WTC11 (cell line): ENCODE measurements around the gene MAP2K1. TPM values are rescaled to one million over a fixed set of nuclear protein-coding genes. Genes with fewer than 3 reads are reported as not detected.

Experiments used
- ATAC-seq: fragments of 200-7000 bp; cut with Tn5 transposase; 2 replicates; pipeline ENCODE4 v1.10.0; 2021; ENCODE audit warnings: mild to moderate bottlenecking, moderate library complexity
- CTCF ChIA-PET: fragments of 300-600 bp; sonication (Branson Sonifier 250); formaldehyde crosslinking; loops from one replicate; lab custom pipeline; 2021; ENCODE audit warnings: antibody characterized with exemption; lab: Charles Lee
- POLR2A ChIA-PET: fragments of 350-600 bp; sonication (Branson Sonifier 250); formaldehyde crosslinking; loops from one replicate; lab custom pipeline; 2021; ENCODE audit warnings: antibody characterized with exemption; lab: Charles Lee
- DNase-seq: peaks from one replicate; pipeline ENCODE4 v3.0.0; 2021; ENCODE audit warnings: low spot score
- H3K27ac Mint-ChIP-seq: 2 replicates; pipeline ENCODE4 v1.8.0; 2021; ENCODE audit warnings: mixed read lengths
- H3K27me3 Mint-ChIP-seq: 2 replicates; pipeline ENCODE4 v1.8.0; 2021; ENCODE audit warnings: low read depth, mild to moderate bottlenecking, moderate library complexity, mixed read lengths
- H3K36me3 Mint-ChIP-seq: 2 replicates; pipeline ENCODE4 v1.8.0; 2021; ENCODE audit warnings: mixed read lengths
- H3K4me1 Mint-ChIP-seq: 2 replicates; pipeline ENCODE4 v1.8.0; 2022; ENCODE audit warnings: mixed read lengths
- H3K4me3 Mint-ChIP-seq: 2 replicates; pipeline ENCODE4 v1.8.0; 2021; ENCODE audit warnings: mild to moderate bottlenecking, moderate library complexity, mixed read lengths
- H3K9me3 Mint-ChIP-seq: 2 replicates; pipeline ENCODE4 v1.8.0; 2021; ENCODE audit warnings: mixed read lengths
- CREB1 ChIP-seq: sonication (generic); formaldehyde crosslinking; IDR thresholded peaks from 2 replicates; pipeline ENCODE4 v1.8.0; 2023; ENCODE audit warnings: mild to moderate bottlenecking, missing genetic modification reagents
- ESRRA ChIP-seq: sonication (generic); formaldehyde crosslinking; IDR thresholded peaks from 2 replicates; pipeline ENCODE4 v1.8.1; 2022; ENCODE audit warnings: mild to moderate bottlenecking, missing genetic modification reagents, borderline replicate concordance
- ETV6 ChIP-seq: sonication (generic); formaldehyde crosslinking; IDR thresholded peaks from 2 replicates; pipeline ENCODE4 v1.8.1; 2022; ENCODE audit warnings: mild to moderate bottlenecking, missing genetic modification reagents
- MXD4 ChIP-seq: fragments of 250-450 bp; sonication (Bioruptor Pico); IDR thresholded peaks from 2 replicates; pipeline ENCODE4 v1.8.0; 2021; ENCODE audit warnings: mild to moderate bottlenecking, moderate library complexity, borderline replicate concordance
- NFE2L1 ChIP-seq: sonication (generic); formaldehyde crosslinking; IDR thresholded peaks from 2 replicates; pipeline ENCODE4 v1.8.1; 2023; ENCODE audit warnings: missing genetic modification reagents
- NR1H2 ChIP-seq: sonication (generic); formaldehyde crosslinking; IDR thresholded peaks from 2 replicates; pipeline ENCODE4 v1.9.0; 2021; ENCODE audit warnings: mild to moderate bottlenecking, moderate library complexity, missing genetic modification reagents
- RORB ChIP-seq: fragments of 250-450 bp; sonication (Bioruptor Pico); IDR thresholded peaks from 2 replicates; pipeline ENCODE4 v1.9.0; 2021; ENCODE audit warnings: mild to moderate bottlenecking
- TP53 ChIP-seq: sonication (generic); formaldehyde crosslinking; IDR thresholded peaks from 2 replicates; pipeline ENCODE4 v1.8.1; 2023; ENCODE audit warnings: mild to moderate bottlenecking, missing genetic modification reagents
- total RNA-seq: library from RNA; stranded (reverse); gene quantifications from 3 replicates; pipeline ENCODE4 v1.2.3, GENCODE V29; 2021
- TF ChIP-seq, protein P1 (sequence below): sonication (generic); formaldehyde crosslinking; IDR thresholded peaks from 2 replicates; pipeline ENCODE4 v1.8.0; 2023; ENCODE audit warnings: missing genetic modification reagents, mild to moderate bottlenecking, borderline replicate concordance
- TF ChIP-seq, protein P2 (sequence below): sonication (generic); formaldehyde crosslinking; IDR thresholded peaks from 2 replicates; pipeline ENCODE4 v1.8.0; 2022; ENCODE audit warnings: mild to moderate bottlenecking, missing genetic modification reagents
- TF ChIP-seq, protein P3 (sequence below): sonication (generic); formaldehyde crosslinking; IDR thresholded peaks from 2 replicates; pipeline ENCODE4 v1.8.0; 2023; ENCODE audit warnings: missing genetic modification reagents
- TF ChIP-seq, protein P4 (sequence below): sonication (generic); formaldehyde crosslinking; IDR thresholded peaks from 2 replicates; pipeline ENCODE4 v1.8.1; 2023; ENCODE audit warnings: mild to moderate bottlenecking, missing genetic modification reagents, moderate library complexity
- TF ChIP-seq, protein P5 (sequence below): sonication (generic); formaldehyde crosslinking; IDR thresholded peaks from 2 replicates; pipeline ENCODE4 v1.8.1; 2022; ENCODE audit warnings: mild to moderate bottlenecking, missing genetic modification reagents, moderate library complexity, borderline replicate concordance
- TF ChIP-seq, protein P6 (sequence below): sonication (generic); formaldehyde crosslinking; IDR thresholded peaks from 2 replicates; pipeline ENCODE4 v1.8.1; 2022; ENCODE audit warnings: low read depth, missing genetic modification reagents, borderline replicate concordance

MAP2K1 gene
- total RNA-seq, 1 experiment from 2014 or later: 93.0 TPM

DNA sequence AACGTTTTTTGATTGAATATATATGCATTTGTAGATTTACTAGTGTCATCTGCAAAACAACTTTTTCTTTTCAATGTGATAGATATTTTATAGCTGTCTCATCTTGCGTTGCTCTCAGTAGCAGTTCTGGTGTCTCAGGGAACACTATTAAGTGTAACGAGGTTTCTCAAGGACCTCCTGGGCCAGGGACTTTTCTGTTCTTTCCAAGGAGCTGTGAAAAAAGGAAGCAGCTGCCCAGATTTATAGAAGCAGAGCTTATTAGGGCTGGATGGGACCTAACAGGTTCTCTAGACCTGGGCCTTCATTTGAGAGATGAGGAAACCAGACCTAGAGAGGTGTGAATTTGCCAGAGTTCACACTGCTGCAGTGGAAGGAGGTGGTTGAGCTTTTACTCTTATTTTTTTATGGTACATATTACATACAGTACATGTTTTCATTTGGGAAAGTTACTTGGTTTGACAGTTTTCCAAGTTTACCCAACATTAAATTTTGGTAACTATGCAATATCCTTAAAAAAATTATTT lies 16.1 kb downstream of the MAP2K1 start (continued):
- TF ChIP-seq, protein P1, sequence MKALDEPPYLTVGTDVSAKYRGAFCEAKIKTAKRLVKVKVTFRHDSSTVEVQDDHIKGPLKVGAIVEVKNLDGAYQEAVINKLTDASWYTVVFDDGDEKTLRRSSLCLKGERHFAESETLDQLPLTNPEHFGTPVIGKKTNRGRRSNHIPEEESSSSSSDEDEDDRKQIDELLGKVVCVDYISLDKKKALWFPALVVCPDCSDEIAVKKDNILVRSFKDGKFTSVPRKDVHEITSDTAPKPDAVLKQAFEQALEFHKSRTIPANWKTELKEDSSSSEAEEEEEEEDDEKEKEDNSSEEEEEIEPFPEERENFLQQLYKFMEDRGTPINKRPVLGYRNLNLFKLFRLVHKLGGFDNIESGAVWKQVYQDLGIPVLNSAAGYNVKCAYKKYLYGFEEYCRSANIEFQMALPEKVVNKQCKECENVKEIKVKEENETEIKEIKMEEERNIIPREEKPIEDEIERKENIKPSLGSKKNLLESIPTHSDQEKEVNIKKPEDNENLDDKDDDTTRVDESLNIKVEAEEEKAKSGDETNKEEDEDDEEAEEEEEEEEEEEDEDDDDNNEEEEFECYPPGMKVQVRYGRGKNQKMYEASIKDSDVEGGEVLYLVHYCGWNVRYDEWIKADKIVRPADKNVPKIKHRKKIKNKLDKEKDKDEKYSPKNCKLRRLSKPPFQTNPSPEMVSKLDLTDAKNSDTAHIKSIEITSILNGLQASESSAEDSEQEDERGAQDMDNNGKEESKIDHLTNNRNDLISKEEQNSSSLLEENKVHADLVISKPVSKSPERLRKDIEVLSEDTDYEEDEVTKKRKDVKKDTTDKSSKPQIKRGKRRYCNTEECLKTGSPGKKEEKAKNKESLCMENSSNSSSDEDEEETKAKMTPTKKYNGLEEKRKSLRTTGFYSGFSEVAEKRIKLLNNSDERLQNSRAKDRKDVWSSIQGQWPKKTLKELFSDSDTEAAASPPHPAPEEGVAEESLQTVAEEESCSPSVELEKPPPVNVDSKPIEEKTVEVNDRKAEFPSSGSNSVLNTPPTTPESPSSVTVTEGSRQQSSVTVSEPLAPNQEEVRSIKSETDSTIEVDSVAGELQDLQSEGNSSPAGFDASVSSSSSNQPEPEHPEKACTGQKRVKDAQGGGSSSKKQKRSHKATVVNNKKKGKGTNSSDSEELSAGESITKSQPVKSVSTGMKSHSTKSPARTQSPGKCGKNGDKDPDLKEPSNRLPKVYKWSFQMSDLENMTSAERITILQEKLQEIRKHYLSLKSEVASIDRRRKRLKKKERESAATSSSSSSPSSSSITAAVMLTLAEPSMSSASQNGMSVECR (CRISPR knock-in tag): no peak
- TF ChIP-seq NFE2L1 (CRISPR knock-in tag): no peak
- TF ChIP-seq, all 79 proteins: peak for 0

DNA sequence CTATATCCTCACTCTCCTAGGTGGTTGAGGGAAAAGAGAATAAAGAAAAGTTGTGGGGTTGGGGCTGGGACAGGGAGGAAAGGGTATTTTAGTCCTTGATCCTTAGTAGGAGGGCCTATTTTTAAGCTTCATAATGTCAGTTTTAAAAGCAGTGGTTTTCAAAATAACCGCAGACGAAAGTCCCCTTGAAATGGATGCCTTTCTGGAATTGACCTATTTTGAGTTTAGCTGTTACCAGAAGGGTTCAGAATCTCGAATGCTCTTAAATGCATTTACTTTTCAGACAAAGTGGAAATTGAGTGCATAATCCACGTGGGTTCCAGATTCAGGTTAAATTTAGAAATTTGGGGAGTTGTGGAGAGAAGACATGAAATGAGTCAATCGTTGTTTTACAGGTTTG lies 16.6 kb downstream of the MAP2K1 start:
- CTCF ChIA-PET: interaction anchor here (0.5 to 6.4 kb wide), 7 partner anchors 10 to 886 kb away, joined by 3 to 50 read pairs (median 6); partner anchors contain the start of genes MAP2K1 and SNAPC5
- Mint-ChIP-seq H3K4me1 (peaks cover 82% of the 10 kb centered on the region), H3K27me3 (no peaks in the 10 kb centered on the region)

More for the DNA sequence above, 16.6 kb downstream of the MAP2K1 start:
- Mint-ChIP-seq H3K27ac (peak overlapping the region; percentile 100), H3K9me3 (no peaks in the 10 kb centered on the region; the same call in 1 of the 2 replicates), H3K36me3 (peaks cover 8% of the 10 kb centered on the region), H3K4me3 (peak overlapping the region; percentile 22; the same call in 1 of the 2 replicates)
- DNase-seq (no peak), ATAC-seq (no peak)
- TF ChIP-seq NFE2L1 (CRISPR knock-in tag) (no peak), TP53 (no peak), MXD4 (CRISPR knock-in tag) (no peak), RORB (CRISPR knock-in tag) (no peak), ETV6 (CRISPR knock-in tag) (no peak), CREB1 (CRISPR knock-in tag) (no peak), ESRRA (CRISPR knock-in tag) (no peak), NR1H2 (CRISPR knock-in tag) (no peak)
- TF ChIP-seq, protein P2, sequence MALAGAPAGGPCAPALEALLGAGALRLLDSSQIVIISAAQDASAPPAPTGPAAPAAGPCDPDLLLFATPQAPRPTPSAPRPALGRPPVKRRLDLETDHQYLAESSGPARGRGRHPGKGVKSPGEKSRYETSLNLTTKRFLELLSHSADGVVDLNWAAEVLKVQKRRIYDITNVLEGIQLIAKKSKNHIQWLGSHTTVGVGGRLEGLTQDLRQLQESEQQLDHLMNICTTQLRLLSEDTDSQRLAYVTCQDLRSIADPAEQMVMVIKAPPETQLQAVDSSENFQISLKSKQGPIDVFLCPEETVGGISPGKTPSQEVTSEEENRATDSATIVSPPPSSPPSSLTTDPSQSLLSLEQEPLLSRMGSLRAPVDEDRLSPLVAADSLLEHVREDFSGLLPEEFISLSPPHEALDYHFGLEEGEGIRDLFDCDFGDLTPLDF (CRISPR knock-in tag): no peak
- TF ChIP-seq, protein P3, sequence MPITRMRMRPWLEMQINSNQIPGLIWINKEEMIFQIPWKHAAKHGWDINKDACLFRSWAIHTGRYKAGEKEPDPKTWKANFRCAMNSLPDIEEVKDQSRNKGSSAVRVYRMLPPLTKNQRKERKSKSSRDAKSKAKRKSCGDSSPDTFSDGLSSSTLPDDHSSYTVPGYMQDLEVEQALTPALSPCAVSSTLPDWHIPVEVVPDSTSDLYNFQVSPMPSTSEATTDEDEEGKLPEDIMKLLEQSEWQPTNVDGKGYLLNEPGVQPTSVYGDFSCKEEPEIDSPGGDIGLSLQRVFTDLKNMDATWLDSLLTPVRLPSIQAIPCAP (CRISPR knock-in tag): no peak
- TF ChIP-seq, protein P4, sequence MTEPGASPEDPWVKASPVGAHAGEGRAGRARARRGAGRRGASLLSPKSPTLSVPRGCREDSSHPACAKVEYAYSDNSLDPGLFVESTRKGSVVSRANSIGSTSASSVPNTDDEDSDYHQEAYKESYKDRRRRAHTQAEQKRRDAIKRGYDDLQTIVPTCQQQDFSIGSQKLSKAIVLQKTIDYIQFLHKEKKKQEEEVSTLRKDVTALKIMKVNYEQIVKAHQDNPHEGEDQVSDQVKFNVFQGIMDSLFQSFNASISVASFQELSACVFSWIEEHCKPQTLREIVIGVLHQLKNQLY (CRISPR knock-in tag): no peak
- TF ChIP-seq, protein P5, sequence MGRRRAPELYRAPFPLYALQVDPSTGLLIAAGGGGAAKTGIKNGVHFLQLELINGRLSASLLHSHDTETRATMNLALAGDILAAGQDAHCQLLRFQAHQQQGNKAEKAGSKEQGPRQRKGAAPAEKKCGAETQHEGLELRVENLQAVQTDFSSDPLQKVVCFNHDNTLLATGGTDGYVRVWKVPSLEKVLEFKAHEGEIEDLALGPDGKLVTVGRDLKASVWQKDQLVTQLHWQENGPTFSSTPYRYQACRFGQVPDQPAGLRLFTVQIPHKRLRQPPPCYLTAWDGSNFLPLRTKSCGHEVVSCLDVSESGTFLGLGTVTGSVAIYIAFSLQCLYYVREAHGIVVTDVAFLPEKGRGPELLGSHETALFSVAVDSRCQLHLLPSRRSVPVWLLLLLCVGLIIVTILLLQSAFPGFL (CRISPR knock-in tag): no peak
- TF ChIP-seq, protein P6, sequence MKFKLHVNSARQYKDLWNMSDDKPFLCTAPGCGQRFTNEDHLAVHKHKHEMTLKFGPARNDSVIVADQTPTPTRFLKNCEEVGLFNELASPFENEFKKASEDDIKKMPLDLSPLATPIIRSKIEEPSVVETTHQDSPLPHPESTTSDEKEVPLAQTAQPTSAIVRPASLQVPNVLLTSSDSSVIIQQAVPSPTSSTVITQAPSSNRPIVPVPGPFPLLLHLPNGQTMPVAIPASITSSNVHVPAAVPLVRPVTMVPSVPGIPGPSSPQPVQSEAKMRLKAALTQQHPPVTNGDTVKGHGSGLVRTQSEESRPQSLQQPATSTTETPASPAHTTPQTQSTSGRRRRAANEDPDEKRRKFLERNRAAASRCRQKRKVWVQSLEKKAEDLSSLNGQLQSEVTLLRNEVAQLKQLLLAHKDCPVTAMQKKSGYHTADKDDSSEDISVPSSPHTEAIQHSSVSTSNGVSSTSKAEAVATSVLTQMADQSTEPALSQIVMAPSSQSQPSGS (CRISPR knock-in tag): no peak
- POLR2A ChIA-PET: interaction anchor here (1.3 kb wide), 1 partner anchor 17 kb away, joined by 4 read pairs; the partner anchor contains the start of gene MAP2K1
